ENCODE results near the gene RAB4B.

Gene RAB4B

DNA sequence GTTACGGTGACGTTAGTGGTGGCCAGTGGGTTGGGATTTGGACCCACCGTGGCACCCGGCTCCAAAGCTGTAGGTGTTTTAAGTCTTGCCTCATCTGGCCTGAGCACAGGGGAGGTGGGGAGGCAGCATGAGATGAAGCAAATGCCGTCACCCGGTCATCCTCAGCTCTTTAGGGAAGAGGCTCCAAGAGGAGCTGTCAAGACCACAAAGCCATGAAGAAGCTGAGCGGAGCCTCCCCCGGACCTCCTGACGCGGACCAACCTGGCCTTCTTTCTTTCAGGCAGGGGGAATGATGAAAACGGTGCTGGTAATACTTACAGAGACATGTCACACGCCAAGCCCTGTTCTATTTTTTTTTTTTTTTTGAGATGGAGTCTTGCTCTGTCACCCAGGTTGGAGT lies 35.2 kb upstream of the RAB4B start:
- H3K36me3 ChIP-seq (ENCODE audit: control insufficient read depth in 2 of 2, insufficient read depth in 1 of 2, low read length in 2 of 2): peaks cover 57 to 64% of the 10 kb centered on the region in 2 experiments; a peak in 2 of 3 replicates
- TF ChIP-seq PRDM1 (tag by site-specific recombination; IDR thresholded peaks at IDR 0.05) (no peak), ZNF391 (tag by site-specific recombination; IDR thresholded peaks at IDR 0.05; ENCODE audit: borderline replicate concordance, low read depth) (no peak), YY2 (tag by site-specific recombination; IDR thresholded peaks at IDR 0.05) (no peak), SP7 (tag by site-specific recombination; IDR thresholded peaks at IDR 0.05) (no peak), ZNF169 (tag by site-specific recombination; IDR thresholded peaks at IDR 0.05) (no peak), ZNF121 (tag by site-specific recombination; IDR thresholded peaks at IDR 0.05) (no peak), ZBTB7A (tag by site-specific recombination; IDR thresholded peaks at IDR 0.05; ENCODE audit: low read depth) (no peak), ZNF658 (tag by site-specific recombination; IDR thresholded peaks at IDR 0.05) (no peak), SCRT2 (tag by site-specific recombination; IDR thresholded peaks at IDR 0.05) (no peak), ZNF670 (tag by site-specific recombination; IDR thresholded peaks at IDR 0.05; ENCODE audit: low read depth) (no peak), ZFP3 (tag by site-specific recombination; IDR thresholded peaks at IDR 0.05; ENCODE audit: low read depth) (no peak), ZNF596 (tag by site-specific recombination; IDR thresholded peaks at IDR 0.05) (no peak)
- TF ChIP-seq, protein P1, sequence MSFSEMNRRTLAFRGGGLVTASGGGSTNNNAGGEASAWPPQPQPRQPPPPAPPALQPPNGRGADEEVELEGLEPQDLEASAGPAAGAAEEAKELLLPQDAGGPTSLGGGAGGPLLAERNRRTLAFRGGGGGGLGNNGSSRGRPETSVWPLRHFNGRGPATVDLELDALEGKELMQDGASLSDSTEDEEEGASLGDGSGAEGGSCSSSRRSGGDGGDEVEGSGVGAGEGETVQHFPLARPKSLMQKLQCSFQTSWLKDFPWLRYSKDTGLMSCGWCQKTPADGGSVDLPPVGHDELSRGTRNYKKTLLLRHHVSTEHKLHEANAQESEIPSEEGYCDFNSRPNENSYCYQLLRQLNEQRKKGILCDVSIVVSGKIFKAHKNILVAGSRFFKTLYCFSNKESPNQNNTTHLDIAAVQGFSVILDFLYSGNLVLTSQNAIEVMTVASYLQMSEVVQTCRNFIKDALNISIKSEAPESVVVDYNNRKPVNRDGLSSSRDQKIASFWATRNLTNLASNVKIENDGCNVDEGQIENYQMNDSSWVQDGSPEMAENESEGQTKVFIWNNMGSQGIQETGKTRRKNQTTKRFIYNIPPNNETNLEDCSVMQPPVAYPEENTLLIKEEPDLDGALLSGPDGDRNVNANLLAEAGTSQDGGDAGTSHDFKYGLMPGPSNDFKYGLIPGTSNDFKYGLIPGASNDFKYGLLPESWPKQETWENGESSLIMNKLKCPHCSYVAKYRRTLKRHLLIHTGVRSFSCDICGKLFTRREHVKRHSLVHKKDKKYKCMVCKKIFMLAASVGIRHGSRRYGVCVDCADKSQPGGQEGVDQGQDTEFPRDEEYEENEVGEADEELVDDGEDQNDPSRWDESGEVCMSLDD (tag by site-specific recombination; IDR thresholded peaks at IDR 0.05): no peak
- TF ChIP-seq, protein P2, sequence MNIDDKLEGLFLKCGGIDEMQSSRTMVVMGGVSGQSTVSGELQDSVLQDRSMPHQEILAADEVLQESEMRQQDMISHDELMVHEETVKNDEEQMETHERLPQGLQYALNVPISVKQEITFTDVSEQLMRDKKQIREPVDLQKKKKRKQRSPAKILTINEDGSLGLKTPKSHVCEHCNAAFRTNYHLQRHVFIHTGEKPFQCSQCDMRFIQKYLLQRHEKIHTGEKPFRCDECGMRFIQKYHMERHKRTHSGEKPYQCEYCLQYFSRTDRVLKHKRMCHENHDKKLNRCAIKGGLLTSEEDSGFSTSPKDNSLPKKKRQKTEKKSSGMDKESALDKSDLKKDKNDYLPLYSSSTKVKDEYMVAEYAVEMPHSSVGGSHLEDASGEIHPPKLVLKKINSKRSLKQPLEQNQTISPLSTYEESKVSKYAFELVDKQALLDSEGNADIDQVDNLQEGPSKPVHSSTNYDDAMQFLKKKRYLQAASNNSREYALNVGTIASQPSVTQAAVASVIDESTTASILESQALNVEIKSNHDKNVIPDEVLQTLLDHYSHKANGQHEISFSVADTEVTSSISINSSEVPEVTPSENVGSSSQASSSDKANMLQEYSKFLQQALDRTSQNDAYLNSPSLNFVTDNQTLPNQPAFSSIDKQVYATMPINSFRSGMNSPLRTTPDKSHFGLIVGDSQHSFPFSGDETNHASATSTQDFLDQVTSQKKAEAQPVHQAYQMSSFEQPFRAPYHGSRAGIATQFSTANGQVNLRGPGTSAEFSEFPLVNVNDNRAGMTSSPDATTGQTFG (tag by site-specific recombination; IDR thresholded peaks at IDR 0.05; ENCODE audit: borderline replicate concordance): no peak
- TF ChIP-seq, protein P3, sequence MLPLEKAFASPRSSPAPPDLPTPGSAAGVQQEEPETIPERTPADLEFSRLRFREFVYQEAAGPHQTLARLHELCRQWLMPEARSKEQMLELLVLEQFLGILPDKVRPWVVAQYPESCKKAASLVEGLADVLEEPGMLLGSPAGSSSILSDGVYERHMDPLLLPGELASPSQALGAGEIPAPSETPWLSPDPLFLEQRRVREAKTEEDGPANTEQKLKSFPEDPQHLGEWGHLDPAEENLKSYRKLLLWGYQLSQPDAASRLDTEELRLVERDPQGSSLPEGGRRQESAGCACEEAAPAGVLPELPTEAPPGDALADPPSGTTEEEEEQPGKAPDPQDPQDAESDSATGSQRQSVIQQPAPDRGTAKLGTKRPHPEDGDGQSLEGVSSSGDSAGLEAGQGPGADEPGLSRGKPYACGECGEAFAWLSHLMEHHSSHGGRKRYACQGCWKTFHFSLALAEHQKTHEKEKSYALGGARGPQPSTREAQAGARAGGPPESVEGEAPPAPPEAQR (tag by site-specific recombination; IDR thresholded peaks at IDR 0.05): no peak
- ChIA-PET CTCF (interaction anchor here (0.6 to 3.3 kb wide), 9 partner anchors 20 to 433 kb away, joined by 3 to 23 read pairs (median 3); partner anchors contain the start of genes COQ8B and ITPKC), POLR2A (interaction anchor here (0.9 to 4.3 kb wide), 9 partner anchors 8 to 79 kb away, joined by 3 to 30 read pairs (median 5); partner anchors contain the start of genes ACTMAP, RAB4B and SNRPA)
- no peak overlapping the region for H3K27ac ChIP-seq (ENCODE audit: extremely low read depth, low read depth, low read length)
- no peaks in the 10 kb centered on the region for H3K4me1 ChIP-seq (ENCODE audit: control insufficient read depth, insufficient read depth, low read length)
- no peaks in the 10 kb centered on the region for H3K9me3 ChIP-seq (ENCODE audit: control insufficient read depth, insufficient read depth, low read depth, low read length)
- H3K4me3 ChIP-seq (ENCODE audit: low read depth, low read length): no peak overlapping the region

DNA sequence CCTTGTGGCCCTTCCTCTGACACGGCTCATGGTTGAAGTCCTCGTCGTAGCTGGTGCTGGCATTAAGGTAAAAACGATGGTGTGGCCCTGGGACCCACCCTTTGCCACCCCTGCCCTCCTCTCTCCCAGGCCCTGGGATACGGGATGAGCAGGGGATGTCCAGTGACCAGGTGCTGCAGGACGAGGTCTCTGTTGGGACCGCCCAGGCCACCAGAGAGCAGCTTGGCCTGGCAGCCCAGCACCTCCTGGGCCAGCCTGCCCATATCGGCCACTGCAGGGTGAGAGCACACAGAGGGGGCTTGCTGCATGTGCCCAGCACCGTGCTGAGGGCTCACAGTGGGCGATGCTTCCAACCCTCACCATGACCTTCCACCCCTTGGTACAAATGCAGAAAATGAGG lies 34.1 kb upstream of the RAB4B start:
- ChIA-PET CTCF (interaction anchor here (0.6 to 3.3 kb wide), 13 partner anchors 10 to 1658 kb away, joined by 3 to 23 read pairs (median 4); partner anchors contain the start of gene RAB4B), POLR2A (interaction anchor here (0.8 to 4.3 kb wide), 8 partner anchors 16 to 401 kb away, joined by 3 to 30 read pairs (median 6); partner anchors contain the start of genes COQ8B, EGLN2, ITPKC and NUMBL)
- H3K36me3 ChIP-seq (ENCODE audit: control insufficient read depth in 2 of 2, insufficient read depth in 1 of 2, low read length in 2 of 2): peaks cover 58 to 59% of the 10 kb centered on the region in 2 experiments; a peak in 2 of 3 replicates

More for the DNA sequence above, 34.1 kb upstream of the RAB4B start:
- Histone ChIP-seq H3K9me3 (ENCODE audit: control insufficient read depth, insufficient read depth, low read depth, low read length) (no peaks in the 10 kb centered on the region), H3K4me1 (ENCODE audit: control insufficient read depth, insufficient read depth, low read length) (peaks cover 3% of the 10 kb centered on the region; the same call in 1 of the 2 replicates), H3K27ac (ENCODE audit: extremely low read depth, low read depth, low read length) (no peak overlapping the region), H3K4me3 (ENCODE audit: low read depth, low read length) (no peak overlapping the region)
- TF ChIP-seq ZNF76 (tag by site-specific recombination; IDR thresholded peaks at IDR 0.05; ENCODE audit: borderline replicate concordance, low read depth) (no peak), SCRT2 (tag by site-specific recombination; IDR thresholded peaks at IDR 0.05) (no peak), ZNF610 (tag by site-specific recombination; IDR thresholded peaks at IDR 0.05; ENCODE audit: borderline replicate concordance) (no peak), GLI4 (tag by site-specific recombination; IDR thresholded peaks at IDR 0.05) (no peak), ZFP69B (tag by site-specific recombination; IDR thresholded peaks at IDR 0.05) (no peak), ZNF157 (tag by site-specific recombination; IDR thresholded peaks at IDR 0.05) (no peak), RBAK (tag by site-specific recombination; IDR thresholded peaks at IDR 0.05) (no peak), ZNF670 (tag by site-specific recombination; IDR thresholded peaks at IDR 0.05; ENCODE audit: low read depth) (no peak)
